Neural progenitor cell (in vitro differentiated cells): ENCODE measurements around the gene KLK12. TPM values are rescaled to one million over a fixed set of nuclear protein-coding genes. Genes with fewer than 3 reads are reported as not detected.

Experiments used
- DNase-seq: peaks from one replicate; pipeline ENCODE4 v3.0.0-alpha.2; 2016; ENCODE audit warnings: low spot score
- H2AFZ ChIP-seq: fragments of 200-600 bp; sonication (generic); replicated peaks from 2 replicates; pipeline ENCODE4 v1.6.1; 2016; ENCODE audit warnings: antibody characterized with exemption
- H3F3A ChIP-seq: fragments of 200-600 bp; sonication (generic); 2 replicates; pipeline ENCODE4 v1.6.1; 2016; ENCODE audit warnings: antibody characterized with exemption, low read depth
- H3K27ac ChIP-seq: fragments of 200-600 bp; sonication (generic); 2 replicates; pipeline ENCODE4 v1.5.1; 2016; ENCODE audit warnings: mild to moderate bottlenecking
- H3K27me3 ChIP-seq: fragments of 200-600 bp; sonication (generic); 2 replicates; pipeline ENCODE4 v1.6.1; 2016; ENCODE audit warnings: mild to moderate bottlenecking, moderate library complexity
- H3K36me3 ChIP-seq: fragments of 200-600 bp; sonication (generic); 2 replicates; pipeline ENCODE4 v1.5.1; 2016
- H3K4me1 ChIP-seq: fragments of 200-600 bp; sonication (generic); 2 replicates; pipeline ENCODE4 v1.6.1; 2016; ENCODE audit warnings: mixed run types
- H3K4me2 ChIP-seq: fragments of 200-600 bp; sonication (generic); 2 replicates; pipeline ENCODE4 v1.6.1; 2016
- H3K4me3 ChIP-seq: fragments of 200-600 bp; sonication (generic); 2 replicates; pipeline ENCODE4 v1.5.1; 2016
- H3K79me2 ChIP-seq: fragments of 200-600 bp; sonication (generic); 2 replicates; pipeline ENCODE4 v1.6.1; 2016; ENCODE audit warnings: low read depth
- H3K9ac ChIP-seq: fragments of 200-600 bp; sonication (generic); 2 replicates; pipeline ENCODE4 v1.6.1; 2016
- H3K9me3 ChIP-seq: fragments of 200-600 bp; sonication (generic); 2 replicates; pipeline ENCODE4 v1.5.1; 2016; ENCODE audit warnings: low read depth
- H4K20me1 ChIP-seq: fragments of 200-600 bp; sonication (generic); 2 replicates; pipeline ENCODE4 v1.6.1; 2016; ENCODE audit warnings: low read depth
- H3K27ac Mint-ChIP-seq: 3 replicates; pipeline ENCODE4 v1.8.0; 2021; ENCODE audit warnings: mixed read lengths
- H3K27me3 Mint-ChIP-seq: 2 replicates; pipeline ENCODE4 v1.8.0; 2022; ENCODE audit warnings: low read depth, mild to moderate bottlenecking, inconsistent platforms, moderate library complexity, mixed read lengths; ENCODE audit not compliant: insufficient read depth
- H3K36me3 Mint-ChIP-seq: 3 replicates; pipeline ENCODE4 v1.8.0; 2021; ENCODE audit warnings: mixed read lengths
- H3K4me1 Mint-ChIP-seq: 3 replicates; pipeline ENCODE4 v1.8.0; 2021; ENCODE audit warnings: mixed read lengths
- H3K4me3 Mint-ChIP-seq: 3 replicates; pipeline ENCODE4 v1.8.0; 2021; ENCODE audit warnings: mild to moderate bottlenecking, moderate library complexity, mixed read lengths
- H3K9me3 Mint-ChIP-seq: 3 replicates; pipeline ENCODE4 v1.8.0; 2020; ENCODE audit warnings: mixed read lengths
- CTCF ChIP-seq: fragments of 200-600 bp; sonication (generic); IDR thresholded peaks from 2 replicates; pipeline ENCODE4 v1.5.1; 2017; ENCODE audit warnings: antibody characterized with exemption, mild to moderate bottlenecking
- EZH2 ChIP-seq: fragments of 200-600 bp; sonication (generic); IDR thresholded peaks from 2 replicates; pipeline ENCODE4 v1.6.1; 2017; ENCODE audit warnings: antibody characterized with exemption, mild to moderate bottlenecking, moderate library complexity
- EZH2phosphoT487 ChIP-seq: fragments of 200-600 bp; sonication (generic); IDR thresholded peaks from 2 replicates; pipeline ENCODE4 v1.6.1; 2017; ENCODE audit warnings: antibody characterized with exemption
- total RNA-seq: library from RNA; depleted of rRNA; stranded (reverse); fragments of >200 nt; gene quantifications from 2 replicates; pipeline ENCODE4 v1.2.3, GENCODE V29; 2015; ENCODE audit warnings: low replicate concordance

Gene KLK12
- total RNA-seq, 1 donor from 2014 or later = not detected

- Histone ChIP-seq H3K27ac (no peak overlapping the region), H3K4me2 (no peak overlapping the region), H3K36me3 (no peaks in the 10 kb centered on the region), H3K9me3 (no peaks in the 10 kb centered on the region), H3K79me2 (no peaks in the 10 kb centered on the region), H3K4me1 (peaks cover 11% of the 10 kb centered on the region), H3K27me3 (no peaks in the 10 kb centered on the region), H3K9ac (no peak overlapping the region), H3K4me3 (no peak overlapping the region), H3F3A (no peaks in the 10 kb centered on the region), H4K20me1 (no peaks in the 10 kb centered on the region), H2AFZ (no peak overlapping the region)
- no peak overlapping the region for H3K4me3 Mint-ChIP-seq
- H3K27me3 Mint-ChIP-seq = peaks cover 11% of the 10 kb centered on the region
- no peaks in the 10 kb centered on the region for H3K36me3 Mint-ChIP-seq
- TF ChIP-seq CTCF (no peak), EZH2 (no peak), EZH2phosphoT487 (no peak)
- H3K4me1 Mint-ChIP-seq = peaks cover under 1% of the 10 kb centered on the region
- DNase-seq = no peak
- peaks cover 3% of the 10 kb centered on the region for H3K9me3 Mint-ChIP-seq
- H3K27ac Mint-ChIP-seq = no peak overlapping the region
Measured at GRCh38 chr19:51031880-51032225, 2.9 kb downstream of the KLK12 start.

- no peaks in the 10 kb centered on the region for H3K36me3 ChIP-seq
- H3K4me2 ChIP-seq = no peak overlapping the region
- H3K79me2 ChIP-seq = no peaks in the 10 kb centered on the region
- peak overlapping the region; percentile 81 for H3K27ac Mint-ChIP-seq
- H3F3A ChIP-seq = no peaks in the 10 kb centered on the region
- H2AFZ ChIP-seq = no peak overlapping the region
- H3K36me3 Mint-ChIP-seq = no peaks in the 10 kb centered on the region
- H3K4me3 Mint-ChIP-seq = peak overlapping the region; percentile 66
- no peak for DNase-seq
- H3K9me3 Mint-ChIP-seq = peaks cover 3% of the 10 kb centered on the region
- peaks cover 9% of the 10 kb centered on the region for H3K4me1 ChIP-seq
- no peaks in the 10 kb centered on the region for H4K20me1 ChIP-seq
- no peaks in the 10 kb centered on the region for H3K9me3 ChIP-seq
- no peak overlapping the region for H3K4me3 ChIP-seq
- H3K4me1 Mint-ChIP-seq = peaks cover 3% of the 10 kb centered on the region
- no peak overlapping the region for H3K27ac ChIP-seq
- H3K9ac ChIP-seq = no peak overlapping the region
- TF ChIP-seq EZH2phosphoT487 = no peak
- TF ChIP-seq EZH2 = no peak
- no peak for TF ChIP-seq CTCF
- no peaks in the 10 kb centered on the region for H3K27me3 ChIP-seq
- H3K27me3 Mint-ChIP-seq = peaks cover 10% of the 10 kb centered on the region
Measured at GRCh38 chr19:51031220-51031879, 3.5 kb downstream of the KLK12 start.

- Histone ChIP-seq H3K4me3 (no peak overlapping the region), H3K27ac (no peak overlapping the region), H2AFZ (no peak overlapping the region), H3K36me3 (no peaks in the 10 kb centered on the region), H3K9me3 (no peaks in the 10 kb centered on the region), H3K27me3 (no peaks in the 10 kb centered on the region), H3F3A (no peaks in the 10 kb centered on the region), H3K9ac (no peak overlapping the region), H3K4me1 (peaks cover 14% of the 10 kb centered on the region), H4K20me1 (no peaks in the 10 kb centered on the region), H3K4me2 (no peak overlapping the region), H3K79me2 (no peaks in the 10 kb centered on the region)
- H3K27me3 Mint-ChIP-seq = peaks cover 10% of the 10 kb centered on the region
- TF ChIP-seq CTCF = no peak
- TF ChIP-seq EZH2 = no peak
- no peak for TF ChIP-seq EZH2phosphoT487
- H3K36me3 Mint-ChIP-seq = no peaks in the 10 kb centered on the region
- no peak overlapping the region for H3K27ac Mint-ChIP-seq
- H3K4me3 Mint-ChIP-seq = no peak overlapping the region
- peaks cover 3% of the 10 kb centered on the region for H3K9me3 Mint-ChIP-seq
- DNase-seq = no peak
- H3K4me1 Mint-ChIP-seq = peaks cover 3% of the 10 kb centered on the region
Measured at GRCh38 chr19:51030631-51031030, 4.2 kb downstream of the KLK12 start.
